T-helper 17 cell (primary cell): ENCODE measurements around the gene POLDIP2. TPM values are rescaled to one million over a fixed set of nuclear protein-coding genes. Genes with fewer than 3 reads are reported as not detected.

Experiments
- ATAC-seq: fragments of 150-1000 bp; cut with Tn5 transposase; 2 replicates; pipeline ENCODE4 v1.10.0; 2021; ENCODE audit warnings: mild to moderate bottlenecking, moderate library complexity
- DNase-seq, 3 donors: peaks; one replicate each; pipeline versions ENCODE4 v3.0.0 to v3.0.0-alpha.2; 2020 to 2021
- H3K9me3 ChIP-seq: one replicate; pipeline ENCODE4 v1.7.0; 2013; ENCODE audit warnings: low read length, mild to moderate bottlenecking; ENCODE audit not compliant: control insufficient read depth, poor library complexity, severe bottlenecking
- H3K27ac Mint-ChIP-seq: one replicate; pipeline ENCODE4 v1.8.0; 2022; ENCODE audit warnings: mild to moderate bottlenecking, moderate library complexity, mixed read lengths
- H3K27me3 Mint-ChIP-seq: one replicate; pipeline ENCODE4 v1.8.0; 2022; ENCODE audit warnings: mixed read lengths
- H3K36me3 Mint-ChIP-seq: one replicate; pipeline ENCODE4 v1.8.0; 2022; ENCODE audit warnings: low read depth, mixed read lengths
- H3K4me1 Mint-ChIP-seq: one replicate; pipeline ENCODE4 v1.8.0; 2022; ENCODE audit warnings: mild to moderate bottlenecking, mixed read lengths
- H3K4me3 Mint-ChIP-seq: one replicate; pipeline ENCODE4 v1.8.0; 2022; ENCODE audit warnings: mild to moderate bottlenecking, moderate library complexity, mixed read lengths
- total RNA-seq, 4 donors: library from RNA in 2 of 4; stranded (reverse) in 2 of 4; gene quantifications; one replicate each; pipeline ENCODE4 v1.2.3 and lab custom pipeline; 2022 to 2026

POLDIP2 gene
- total RNA-seq, 2 donors from 2014 or later = 24.6 to 30.7 TPM

- Mint-ChIP-seq H3K4me1 (peaks cover 19% of the 10 kb centered on the region), H3K27ac (peak overlapping the region; percentile 77), H3K36me3 (no peaks in the 10 kb centered on the region), H3K27me3 (peaks cover 6% of the 10 kb centered on the region), H3K4me3 (peak overlapping the region; percentile 90)
- no peak for DNase-seq
- ATAC-seq = no peak
- H3K9me3 ChIP-seq = no peaks in the 10 kb centered on the region
Observed at GRCh38 chr17:28319598-28319935, 37.8 kb downstream of the POLDIP2 start.

- H3K4me1 Mint-ChIP-seq = peaks cover 19% of the 10 kb centered on the region
- peak; percentile 88 to 90 (median 88) for DNase-seq
- no peaks in the 10 kb centered on the region for H3K9me3 ChIP-seq
- peaks cover 6% of the 10 kb centered on the region for H3K27me3 Mint-ChIP-seq
- H3K4me3 Mint-ChIP-seq = peak within 1 kb of the TSS; percentile 90
- peak; percentile 99 for ATAC-seq
- H3K27ac Mint-ChIP-seq = peak within 1 kb of the TSS; percentile 77
- no peaks in the 10 kb centered on the region for H3K36me3 Mint-ChIP-seq
Observed at GRCh38 chr17:28318759-28319597, 38.3 kb downstream of the POLDIP2 start, which contains the start of gene TMEM97. TSS of gene TMEM97 (plus strand) at chr17:28319200. CDS start at chr17:28319240, 40 bp downstream.

- ATAC-seq = no peak
- H3K27ac Mint-ChIP-seq = peak overlapping the region; percentile 77
- no peaks in the 10 kb centered on the region for H3K36me3 Mint-ChIP-seq
- H3K4me3 Mint-ChIP-seq = peak overlapping the region; percentile 90
- peaks cover 6% of the 10 kb centered on the region for H3K27me3 Mint-ChIP-seq
- H3K4me1 Mint-ChIP-seq = peaks cover 19% of the 10 kb centered on the region
- H3K9me3 ChIP-seq = no peaks in the 10 kb centered on the region
- DNase-seq = no peak
Observed at GRCh38 chr17:28317966-28318758, 39.2 kb downstream of the POLDIP2 start.

- ATAC-seq = no peak
- Mint-ChIP-seq H3K36me3 (no peaks in the 10 kb centered on the region), H3K27me3 (peaks cover 6% of the 10 kb centered on the region), H3K4me1 (peaks cover 19% of the 10 kb centered on the region), H3K4me3 (peak overlapping the region; percentile 90), H3K27ac (peak overlapping the region; percentile 77)
- no peak for DNase-seq
- no peaks in the 10 kb centered on the region for H3K9me3 ChIP-seq
Observed at GRCh38 chr17:28317099-28317965, 40.0 kb downstream of the POLDIP2 start.

- no peak for ATAC-seq
- peaks cover 17% of the 10 kb centered on the region for H3K4me1 Mint-ChIP-seq
- DNase-seq = no peak
- peaks cover 6% of the 10 kb centered on the region for H3K27me3 Mint-ChIP-seq
- no peaks in the 10 kb centered on the region for H3K36me3 Mint-ChIP-seq
- H3K9me3 ChIP-seq = no peaks in the 10 kb centered on the region
- H3K4me3 Mint-ChIP-seq = no peak overlapping the region
- no peak overlapping the region for H3K27ac Mint-ChIP-seq
Observed at GRCh38 chr17:28315846-28316705, 41.3 kb downstream of the POLDIP2 start.

DNA sequence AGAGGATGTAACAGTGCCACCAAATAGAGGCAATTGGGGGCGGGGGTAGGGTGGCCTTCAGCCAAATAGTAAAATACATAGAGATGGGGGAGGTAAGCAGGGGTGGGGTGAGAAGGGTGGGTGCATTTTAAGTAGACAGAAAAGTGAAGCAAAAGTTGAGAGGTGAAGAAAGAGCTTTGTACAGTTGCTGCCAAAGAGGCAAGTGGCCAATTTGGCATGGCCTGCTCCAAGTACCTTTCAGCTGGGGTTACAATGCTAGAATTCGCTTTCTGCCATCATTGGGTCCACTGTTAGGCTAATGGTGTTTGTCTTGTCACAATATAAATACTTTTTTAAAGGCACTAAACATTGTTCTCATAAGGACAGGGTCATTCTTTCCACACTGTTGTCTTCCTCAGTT lies 43.5 kb downstream of the POLDIP2 start:
- Mint-ChIP-seq H3K4me3 (no peak overlapping the region), H3K27me3 (peaks cover 6% of the 10 kb centered on the region), H3K36me3 (no peaks in the 10 kb centered on the region), H3K4me1 (peaks cover 7% of the 10 kb centered on the region), H3K27ac (no peak overlapping the region)
- DNase-seq (no peak), ATAC-seq (no peak)
- no peaks in the 10 kb centered on the region for H3K9me3 ChIP-seq

GRCh38 chr17:28306954-28307401 lies 50.3 kb downstream of the POLDIP2 start:
- Mint-ChIP-seq H3K4me1 (no peaks in the 10 kb centered on the region), H3K36me3 (no peaks in the 10 kb centered on the region)

DNA sequence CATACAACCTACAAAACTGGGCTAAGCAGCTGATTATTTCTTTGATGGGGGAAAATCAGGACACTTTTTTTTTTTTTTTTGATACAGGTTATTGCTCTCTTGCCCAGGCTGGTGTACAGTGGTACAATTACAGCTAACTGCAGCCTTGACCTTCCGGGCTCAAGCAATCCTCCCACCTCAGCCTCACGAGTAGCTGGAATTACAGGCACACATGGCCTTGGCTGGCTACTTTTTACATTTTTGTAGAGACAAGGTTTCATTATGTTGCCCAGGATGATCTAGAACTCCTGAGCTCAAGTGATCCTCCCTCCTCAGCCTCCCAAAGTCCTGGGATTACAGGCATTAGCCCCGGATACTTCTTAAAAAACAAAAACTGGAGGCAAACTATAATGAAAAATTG lies 58.9 kb downstream of the POLDIP2 start:
- Mint-ChIP-seq H3K27me3 (peaks cover 9% of the 10 kb centered on the region), H3K27ac (no peak overlapping the region), H3K36me3 (no peaks in the 10 kb centered on the region), H3K4me1 (peaks cover 3% of the 10 kb centered on the region), H3K4me3 (no peak overlapping the region)
- ATAC-seq (no peak), DNase-seq (no peak)
- no peaks in the 10 kb centered on the region for H3K9me3 ChIP-seq

More at GRCh38 chr17:28306954-28307401, 50.3 kb downstream of the POLDIP2 start:
- no peak overlapping the region for H3K27ac Mint-ChIP-seq
- no peak overlapping the region for H3K4me3 Mint-ChIP-seq
- DNase-seq = no peak
- no peaks in the 10 kb centered on the region for H3K9me3 ChIP-seq
- peaks cover 6% of the 10 kb centered on the region for H3K27me3 Mint-ChIP-seq
- ATAC-seq = no peak

Other genes with a start within 250 kb of the POLDIP2 start
- gene TMEM97, start 38.3 kb downstream of the POLDIP2 start, total RNA-seq = 1 to 10 TPM; 2.1 to 4.0 TPM
- gene IFT20, start 22.1 kb downstream of the POLDIP2 start, total RNA-seq = 10 to 100 TPM; 60.6 to 64.6 TPM
- 10 to 100 TPM in 1 of 2 donors, 1 to 10 TPM in 1; 8.8 to 14.0 TPM for gene TNFAIP1, start 21.8 kb downstream of the POLDIP2 start, total RNA-seq
- not detected for gene SEBOX, start 7.7 kb upstream of the POLDIP2 start, total RNA-seq
- gene VTN, start 12.8 kb upstream of the POLDIP2 start, total RNA-seq = under 1 TPM in 1 of 2 donors, not detected in 1; 0.90 TPM
- 10 to 100 TPM; 24.4 to 26.1 TPM for gene SARM1, start 14.2 kb upstream of the POLDIP2 start, total RNA-seq
- under 1 TPM; 0.50 to 0.99 TPM for gene SLC46A1, start 48.7 kb upstream of the POLDIP2 start, total RNA-seq
- gene SLC13A2, start 116.1 kb upstream of the POLDIP2 start, total RNA-seq = not detected
- not detected for gene FOXN1, start 148.8 kb upstream of the POLDIP2 start, total RNA-seq
- 10 to 100 TPM; 87.2 to 91.9 TPM for gene UNC119, start 195.1 kb upstream of the POLDIP2 start, total RNA-seq
- gene PIGS, start 214.0 kb upstream of the POLDIP2 start, total RNA-seq = 10 to 100 TPM; 44.5 to 50.9 TPM
- gene ALDOC, start 219.4 kb upstream of the POLDIP2 start, total RNA-seq = 10 to 100 TPM; 16.7 to 24.5 TPM
- 10 to 100 TPM; 19.2 to 31.5 TPM for gene SPAG5, start 241.5 kb upstream of the POLDIP2 start, total RNA-seq